ENCODE measurements around the gene SLC48A1. TPM values are rescaled to one million over a fixed set of nuclear protein-coding genes. Genes with fewer than 3 reads are reported as not detected.

Gene SLC48A1
- total and polyA plus RNA-seq, 2 donors (not counting 1 experiment from before 2014, with no cell fraction given): 9.0 to 18.7 TPM

- Histone ChIP-seq H3K4me2 (ENCODE audit: extremely low read depth, insufficient read depth, low read length) (no peak overlapping the region), H3K79me2 (ENCODE audit: control insufficient read depth, insufficient read depth, low read length) (no peaks in the 10 kb centered on the region), H3K36me3 (ENCODE audit: control insufficient read depth, insufficient read depth, low read length) (no peaks in the 10 kb centered on the region), H3K27ac (ENCODE audit: insufficient read depth, low read length) (no peak overlapping the region), H3K9me3 (ENCODE audit: control insufficient read depth, insufficient read depth, low read depth, low read length) (no peaks in the 10 kb centered on the region), H3K9ac (ENCODE audit: insufficient read depth, low read length) (no peak overlapping the region), H3K4me3 (replicated peaks in 1 of 4; ENCODE audit: control extremely low read depth in 1 of 4, insufficient read depth in 1 of 4, low read depth in 3 of 4, low read length in 4 of 4) (no peak overlapping the region), H3K4me1 (ENCODE audit: control insufficient read depth, extremely low read depth, insufficient read depth, low read length) (peaks cover 27% of the 10 kb centered on the region), H2AFZ (ENCODE audit: low read length) (no peak overlapping the region), H3K27me3 (ENCODE audit: control insufficient read depth, insufficient read depth, low read length) (no peaks in the 10 kb centered on the region), H4K20me1 (ENCODE audit: control insufficient read depth, extremely low read depth, insufficient read depth, low read length) (no peaks in the 10 kb centered on the region)
- DNase-seq (ENCODE audit: low read depth in 2 of 2): no peak
- TF ChIP-seq CTCF (conservative IDR thresholded peaks at IDR 0.05 in 1 of 2, IDR thresholded peaks at IDR 0.05 in 1 of 2; ENCODE audit: low read depth in 1 of 2, low read length in 2 of 2) (no peak), EZH2 (IDR thresholded peaks at IDR 0.05; ENCODE audit: low read length, missing control alignments) (no peak)
Measured at GRCh38 chr12:47732504-47732903, 40.5 kb upstream of the SLC48A1 start.

GRCh38 chr12:47733142-47733541 lies 39.9 kb upstream of the SLC48A1 start:
- no peak for TF ChIP-seq EZH2 (IDR thresholded peaks at IDR 0.05; ENCODE audit: low read length, missing control alignments)
- TF ChIP-seq CTCF (conservative IDR thresholded peaks at IDR 0.05 in 1 of 2, IDR thresholded peaks at IDR 0.05 in 1 of 2; ENCODE audit: low read depth in 1 of 2, low read length in 2 of 2): no peak
- Histone ChIP-seq H3K4me2 (ENCODE audit: extremely low read depth, insufficient read depth, low read length) (no peak overlapping the region), H3K4me1 (ENCODE audit: control insufficient read depth, extremely low read depth, insufficient read depth, low read length) (peaks cover 30% of the 10 kb centered on the region), H3K27me3 (ENCODE audit: control insufficient read depth, insufficient read depth, low read length) (no peaks in the 10 kb centered on the region), H4K20me1 (ENCODE audit: control insufficient read depth, extremely low read depth, insufficient read depth, low read length) (no peaks in the 10 kb centered on the region), H3K9me3 (ENCODE audit: control insufficient read depth, insufficient read depth, low read depth, low read length) (no peaks in the 10 kb centered on the region), H3K79me2 (ENCODE audit: control insufficient read depth, insufficient read depth, low read length) (no peaks in the 10 kb centered on the region), H3K36me3 (ENCODE audit: control insufficient read depth, insufficient read depth, low read length) (no peaks in the 10 kb centered on the region), H3K9ac (ENCODE audit: insufficient read depth, low read length) (no peak overlapping the region), H3K27ac (ENCODE audit: insufficient read depth, low read length) (no peak overlapping the region), H3K4me3 (replicated peaks in 1 of 4; ENCODE audit: control extremely low read depth in 1 of 4, insufficient read depth in 1 of 4, low read depth in 3 of 4, low read length in 4 of 4) (no peak overlapping the region), H2AFZ (ENCODE audit: low read length) (no peak overlapping the region)
- no peak for DNase-seq (ENCODE audit: low read depth in 2 of 2)

GRCh38 chr12:47734725-47735480 lies 38.1 kb upstream of the SLC48A1 start:
- H2AFZ ChIP-seq (ENCODE audit: low read length): no peak overlapping the region
- no peaks in the 10 kb centered on the region for H3K79me2 ChIP-seq (ENCODE audit: control insufficient read depth, insufficient read depth, low read length)
- no peaks in the 10 kb centered on the region for H3K9me3 ChIP-seq (ENCODE audit: control insufficient read depth, insufficient read depth, low read depth, low read length)
- TF ChIP-seq EZH2 (IDR thresholded peaks at IDR 0.05; ENCODE audit: low read length, missing control alignments) (no peak), CTCF (conservative IDR thresholded peaks at IDR 0.05 in 1 of 2, IDR thresholded peaks at IDR 0.05 in 1 of 2; ENCODE audit: low read depth in 1 of 2, low read length in 2 of 2) (no peak)
- no peaks in the 10 kb centered on the region for H4K20me1 ChIP-seq (ENCODE audit: control insufficient read depth, extremely low read depth, insufficient read depth, low read length)
- no peak overlapping the region for H3K27ac ChIP-seq (ENCODE audit: insufficient read depth, low read length)
- no peak overlapping the region for H3K4me3 ChIP-seq (replicated peaks in 1 of 4; ENCODE audit: control extremely low read depth in 1 of 4, insufficient read depth in 1 of 4, low read depth in 3 of 4, low read length in 4 of 4)
- H3K9ac ChIP-seq (ENCODE audit: insufficient read depth, low read length): no peak overlapping the region
- DNase-seq (ENCODE audit: low read depth in 2 of 2): peak in 1 of 2 donors; percentile 24
- no peak overlapping the region for H3K4me2 ChIP-seq (ENCODE audit: extremely low read depth, insufficient read depth, low read length)
- H3K36me3 ChIP-seq (ENCODE audit: control insufficient read depth, insufficient read depth, low read length): no peaks in the 10 kb centered on the region
- H3K4me1 ChIP-seq (ENCODE audit: control insufficient read depth, extremely low read depth, insufficient read depth, low read length): peaks cover 23% of the 10 kb centered on the region
- H3K27me3 ChIP-seq (ENCODE audit: control insufficient read depth, insufficient read depth, low read length): no peaks in the 10 kb centered on the region
